Immature natural killer cell (primary cell): ENCODE measurements around the gene SIT1. TPM values are rescaled to one million over a fixed set of nuclear protein-coding genes. Genes with fewer than 3 reads are reported as not detected.

Experiments
- DNase-seq, 3 donors: peaks; one replicate each; pipeline ENCODE4 v3.0.0; 2022; ENCODE audit warnings: mixed read lengths in 1 of 3
- H3K27ac Mint-ChIP-seq, 6 donors: one replicate each; pipeline ENCODE4 v1.8.0; 2020; ENCODE audit warnings: mixed read lengths in 6 of 6, mild to moderate bottlenecking in 5 of 6, inconsistent platforms in 4 of 6, moderate library complexity in 3 of 6
- H3K27me3 Mint-ChIP-seq, 3 donors: one replicate each; pipeline ENCODE4 v1.8.0; 2020 to 2021; ENCODE audit warnings: low read depth in 3 of 3, mild to moderate bottlenecking in 3 of 3, mixed read lengths in 3 of 3, moderate library complexity in 3 of 3, inconsistent platforms in 1 of 3
- H3K36me3 Mint-ChIP-seq, 3 donors: one replicate each; pipeline ENCODE4 v1.8.0; 2020; ENCODE audit warnings: mixed read lengths in 3 of 3, inconsistent platforms in 2 of 3, mild to moderate bottlenecking in 2 of 3
- H3K4me1 Mint-ChIP-seq, 2 donors: one replicate each; pipeline ENCODE4 v1.8.0; 2020; ENCODE audit warnings: inconsistent platforms in 2 of 2, mild to moderate bottlenecking in 2 of 2, mixed read lengths in 2 of 2, moderate library complexity in 1 of 2
- H3K4me3 Mint-ChIP-seq, 5 donors: one replicate each; pipeline ENCODE4 v1.8.0; 2020; ENCODE audit warnings: mild to moderate bottlenecking in 5 of 5, mixed read lengths in 5 of 5, inconsistent platforms in 3 of 5, moderate library complexity in 3 of 5
- H3K9me3 Mint-ChIP-seq, 6 donors: one replicate each; pipeline ENCODE4 v1.8.0; 2020; ENCODE audit warnings: mild to moderate bottlenecking in 6 of 6, mixed read lengths in 6 of 6, inconsistent platforms in 4 of 6, moderate library complexity in 3 of 6
- polyA plus RNA-seq, 3 donors: library from polyadenylated mRNA; unstranded; fragments of 300-500 nt; fragmentation: Illumina TruSeq; gene quantifications; one replicate each; pipeline ENCODE4 v1.2.3, GENCODE V29; 2021

Gene SIT1
- polyA plus RNA-seq, 3 donors from 2014 or later: 0.26 to 1.4 (median 0.49) TPM

- Mint-ChIP-seq H3K4me1 (peaks cover 17 to 19% of the 10 kb centered on the region in 2 donors), H3K9me3 (no peaks in the 10 kb centered on the region), H3K27me3 (peaks cover 6 to 11% (median 10%) of the 10 kb centered on the region in 3 donors), H3K27ac (no peak overlapping the region), H3K36me3 (peaks cover 0 to 4% (median 0%) of the 10 kb centered on the region in 3 donors), H3K4me3 (no peak overlapping the region)
- DNase-seq: no peak
Observed at GRCh38 chr9:35599763-35600604, 50.7 kb downstream of the SIT1 start.

Other genes starting within 250 kb of the SIT1 start
- under 1 TPM in 2 of 3 donors, not detected in 1; 0.44 to 0.69 TPM for gene RUSC2, start 160.8 kb downstream of the SIT1 start, polyA plus RNA-seq
- 10 to 100 TPM in 1 of 3 donors, 1 to 10 TPM in 2; 6.5 to 23.7 (median 8.1) TPM for gene TESK1, start 45.7 kb downstream of the SIT1 start, polyA plus RNA-seq
- gene CD72, start 32.5 kb downstream of the SIT1 start, polyA plus RNA-seq: 10 to 100 TPM in 2 of 3 donors, 1 to 10 TPM in 1; 6.2 to 18.4 (median 10.1) TPM
- gene RMRP, start 7.1 kb upstream of the SIT1 start, polyA plus RNA-seq: 10 to 100 TPM in 1 of 3 donors, not detected in 2; 23.0 TPM
- gene CCDC107, start 7.4 kb upstream of the SIT1 start, polyA plus RNA-seq: 100 to 1,000 TPM; 101 to 106 (median 103) TPM
- 1 to 10 TPM in 2 of 3 donors, under 1 TPM in 1; 0.92 to 1.9 (median 1.1) TPM for gene ARHGEF39, start 14.3 kb upstream of the SIT1 start, polyA plus RNA-seq
- not detected for gene CA9, start 23.0 kb upstream of the SIT1 start, polyA plus RNA-seq
- under 1 TPM in 1 of 3 donors, not detected in 2; 0.28 TPM for gene TPM2, start 39.0 kb upstream of the SIT1 start, polyA plus RNA-seq
- 100 to 1,000 TPM in 1 of 3 donors, 10 to 100 TPM in 2; 21.4 to 260 (median 61.5) TPM for gene TLN1, start 81.3 kb upstream of the SIT1 start, polyA plus RNA-seq
- 10 to 100 TPM; 47.8 to 59.3 (median 50.0) TPM for gene CREB3, start 81.7 kb upstream of the SIT1 start, polyA plus RNA-seq
- gene GBA2, start 98.3 kb upstream of the SIT1 start, polyA plus RNA-seq: 10 to 100 TPM; 20.3 to 43.3 (median 37.4) TPM
- 10 to 100 TPM in 1 of 3 donors, 1 to 10 TPM in 2; 5.4 to 10.6 (median 8.2) TPM for gene RGP1, start 98.4 kb upstream of the SIT1 start, polyA plus RNA-seq
- 1 to 10 TPM in 1 of 3 donors, not detected in 2; 1.3 TPM for gene MSMP, start 103.3 kb upstream of the SIT1 start, polyA plus RNA-seq
- under 1 TPM in 1 of 3 donors, not detected in 2; 0.46 TPM for gene NPR2, start 140.7 kb upstream of the SIT1 start, polyA plus RNA-seq
- gene SPAG8, start 161.3 kb upstream of the SIT1 start, polyA plus RNA-seq: 1 to 10 TPM in 1 of 3 donors, under 1 TPM in 1, not detected in 1; 0.43 to 2.1 TPM
- 100 to 1,000 TPM; 105 to 124 (median 122) TPM for gene HINT2, start 164.1 kb upstream of the SIT1 start, polyA plus RNA-seq
- gene FAM221B, start 177.8 kb upstream of the SIT1 start, polyA plus RNA-seq: not detected
- gene TMEM8B, start 178.3 kb upstream of the SIT1 start, polyA plus RNA-seq: 1 to 10 TPM; 1.1 to 2.1 (median 1.6) TPM
- gene OR13J1, start 219.5 kb upstream of the SIT1 start, polyA plus RNA-seq: not detected